ENCODE data around the gene RGS14. TPM values are rescaled to one million over a fixed set of nuclear protein-coding genes. Genes with fewer than 3 reads are reported as not detected.

Gene RGS14
- total and polyA plus RNA-seq, 2 donors (not counting 3 experiments of a cell fraction or from before 2014, with no cell fraction given) = 4.3 to 7.3 TPM

GRCh38 chr5:177378884-177379883, 21.5 kb downstream of the RGS14 start:
- no peaks in the 10 kb centered on the region for H3K36me3 ChIP-seq (ENCODE audit: control insufficient read depth in 2 of 2, extremely low read depth in 1 of 2, insufficient read depth in 2 of 2, low read length in 2 of 2)
- no TSS peak for BruUV-seq (replicated peaks)
- intact Hi-C loops (cut with micrococcal nuclease) = no loop called here
- TF ChIP-seq POLR2AphosphoS5 (IDR thresholded peaks at IDR 0.05; ENCODE audit: insufficient read depth, low read depth, low read length) (no peak), FOS (IDR thresholded peaks at IDR 0.05; ENCODE audit: borderline replicate concordance, insufficient read depth, low read length) (peak; percentile 18)
- FAIRE-seq (no peak), DNase-seq (ENCODE audit: low read depth, low spot score) (no peak)
- no peak overlapping the region for H3K4me2 ChIP-seq (ENCODE audit: insufficient read depth, low read length)
- CTCF ChIA-PET = interaction anchor here (0.5 to 3.6 kb wide), 14 partner anchors 8 to 76 kb away, joined by 3 to 38 read pairs (median 4); no protein-coding TSS in a partner anchor
- H3K9ac ChIP-seq (replicated peaks; ENCODE audit: extremely low read depth, insufficient read depth, low read length) = no peak overlapping the region
- no peaks in the 10 kb centered on the region for H3K4me1 ChIP-seq (ENCODE audit: control insufficient read depth, extremely low read depth, insufficient read depth, low read length)
- no peaks in the 10 kb centered on the region for H3K9me3 ChIP-seq (replicated peaks; ENCODE audit: control insufficient read depth, insufficient read depth, low read length)
- H3K9me1 ChIP-seq (replicated peaks; ENCODE audit: control insufficient read depth, extremely low read depth, insufficient read depth, low read length) = no peaks in the 10 kb centered on the region
- no peaks in the 10 kb centered on the region for H3K79me2 ChIP-seq (ENCODE audit: control insufficient read depth, insufficient read depth, low read length)
- peaks cover 0 to 4% of the 10 kb centered on the region in 2 experiments for H3K27me3 ChIP-seq (ENCODE audit: control insufficient read depth in 2 of 2, insufficient read depth in 2 of 2, low read length in 2 of 2)
- dilution Hi-C loops (cut with MboI; ENCODE audit: extremely low pct_ligation_motif_present, low sequenced_read_pairs) = no loop called here
- no peak overlapping the region for H3K4me3 ChIP-seq (replicated peaks in 1 of 3; ENCODE audit: insufficient read depth in 1 of 3, low read depth in 1 of 3, low read length in 3 of 3)
- no peak overlapping the region for H3K27ac ChIP-seq (ENCODE audit: insufficient read depth, low read depth, low read length)
- POLR2A ChIA-PET = interaction anchor here (1.5 kb wide), 1 partner anchor 26 kb away, joined by 4 read pairs; no protein-coding TSS in a partner anchor
- no peak overlapping the region for H2AFZ ChIP-seq (ENCODE audit: low read depth, low read length)
- H4K20me1 ChIP-seq (replicated peaks; ENCODE audit: control insufficient read depth, extremely low read depth, insufficient read depth, low read length) = no peaks in the 10 kb centered on the region

- CTCF ChIA-PET = no interaction called here
- no TSS peak for BruUV-seq (replicated peaks)
- intact Hi-C loops (cut with micrococcal nuclease) = loop anchor here (1.0 kb wide), 1 partner anchor 10 kb away; no protein-coding TSS in a partner anchor
Observed at GRCh38 chr5:177380805-177381126, 23.0 kb downstream of the RGS14 start.

More at GRCh38 chr5:177380805-177381126, 23.0 kb downstream of the RGS14 start:
- Histone ChIP-seq H3K4me1 (ENCODE audit: control insufficient read depth, extremely low read depth, insufficient read depth, low read length) (no peaks in the 10 kb centered on the region), H3K4me3 (replicated peaks in 1 of 3; ENCODE audit: insufficient read depth in 1 of 3, low read depth in 1 of 3, low read length in 3 of 3) (no peak overlapping the region), H3K9me1 (replicated peaks; ENCODE audit: control insufficient read depth, extremely low read depth, insufficient read depth, low read length) (no peaks in the 10 kb centered on the region), H3K79me2 (ENCODE audit: control insufficient read depth, insufficient read depth, low read length) (no peaks in the 10 kb centered on the region), H3K9ac (replicated peaks; ENCODE audit: extremely low read depth, insufficient read depth, low read length) (no peak overlapping the region), H3K27ac (ENCODE audit: insufficient read depth, low read depth, low read length) (no peak overlapping the region), H3K27me3 (ENCODE audit: control insufficient read depth in 2 of 2, insufficient read depth in 2 of 2, low read length in 2 of 2) (peaks cover 0 to 4% of the 10 kb centered on the region in 2 experiments), H3K4me2 (ENCODE audit: insufficient read depth, low read length) (no peak overlapping the region), H4K20me1 (replicated peaks; ENCODE audit: control insufficient read depth, extremely low read depth, insufficient read depth, low read length) (no peaks in the 10 kb centered on the region), H3K36me3 (ENCODE audit: control insufficient read depth in 2 of 2, extremely low read depth in 1 of 2, insufficient read depth in 2 of 2, low read length in 2 of 2) (no peaks in the 10 kb centered on the region), H3K9me3 (replicated peaks; ENCODE audit: control insufficient read depth, insufficient read depth, low read length) (no peaks in the 10 kb centered on the region), H2AFZ (ENCODE audit: low read depth, low read length) (no peak overlapping the region)
- dilution Hi-C loops (cut with MboI; ENCODE audit: extremely low pct_ligation_motif_present, low sequenced_read_pairs) = no loop called here
- TF ChIP-seq FOS (IDR thresholded peaks at IDR 0.05; ENCODE audit: borderline replicate concordance, insufficient read depth, low read length) (no peak), MYC (IDR thresholded peaks at IDR 0.05; ENCODE audit: low read depth, low read length) (no peak), MAX (IDR thresholded peaks at IDR 0.05; ENCODE audit: insufficient read depth, insufficient read length) (no peak), EZH2 (IDR thresholded peaks at IDR 0.05; ENCODE audit: borderline replicate concordance, low read depth, low read length, severe bottlenecking) (no peak), JUN (IDR thresholded peaks at IDR 0.05; ENCODE audit: borderline replicate concordance, insufficient read depth, insufficient read length, low read depth) (no peak), POLR2A (IDR thresholded peaks at IDR 0.05; ENCODE audit: low read depth, low read length) (no peak), GATA2 (IDR thresholded peaks at IDR 0.05; ENCODE audit: insufficient read depth, insufficient read length, low read depth, low read length) (no peak), CTCF (IDR thresholded peaks at IDR 0.05; ENCODE audit: extremely low read depth in 1 of 2, insufficient read depth in 1 of 2, low read depth in 1 of 2, low read length in 2 of 2) (no peak), POLR2AphosphoS5 (IDR thresholded peaks at IDR 0.05; ENCODE audit: insufficient read depth, low read depth, low read length) (no peak)
- POLR2A ChIA-PET = no interaction called here
- DNase-seq (ENCODE audit: low read depth, low spot score) (no peak), FAIRE-seq (no peak)
